ENCODE data around the gene UPP2. TPM values are rescaled to one million over a fixed set of nuclear protein-coding genes. Genes with fewer than 3 reads are reported as not detected.

UPP2 gene
- total RNA-seq, 1 experiment from 2014 or later: not detected

- Histone ChIP-seq H3K79me1 (ENCODE audit: insufficient read depth, low read depth, low read length, poor library complexity, severe bottlenecking) (no peaks in the 10 kb centered on the region), H2AFZ (ENCODE audit: low read length) (no peak overlapping the region), H3T11ph (ENCODE audit: low read length) (no peak overlapping the region), H2BK20ac (ENCODE audit: low read depth, low read length, poor library complexity, severe bottlenecking) (no peak overlapping the region), H3K4me2 (ENCODE audit: insufficient read depth, insufficient read length, low read length) (no peak overlapping the region), H3K56ac (ENCODE audit: insufficient read length, low read depth, low read length) (no peak overlapping the region), H3K18ac (ENCODE audit: insufficient read length, low read depth, low read length) (no peak overlapping the region), H3K79me2 (ENCODE audit: insufficient read depth, low read length) (no peaks in the 10 kb centered on the region), H2BK12ac (ENCODE audit: insufficient read length, low read depth, low read length) (no peak overlapping the region), H2BK120ac (ENCODE audit: low read depth, low read length, poor library complexity, severe bottlenecking) (no peak overlapping the region), H3K9me3 (ENCODE audit: control insufficient read depth, low read depth, low read length) (no peaks in the 10 kb centered on the region), H3K4ac (ENCODE audit: low read depth, low read length) (no peak overlapping the region), H2BK5ac (ENCODE audit: insufficient read length, low read length) (no peak overlapping the region), H4K20me1 (ENCODE audit: control insufficient read depth, insufficient read depth, insufficient read length) (no peaks in the 10 kb centered on the region), H2BK15ac (ENCODE audit: low read depth, low read length) (no peak overlapping the region), H4K91ac (ENCODE audit: insufficient read length, low read depth, low read length) (no peak overlapping the region), H3K4me1 (ENCODE audit: insufficient read depth, low read length) (no peaks in the 10 kb centered on the region), H4K5ac (ENCODE audit: insufficient read length, low read depth, low read length) (no peak overlapping the region), H4K8ac (replicated peaks; ENCODE audit: insufficient read length, low read depth, low read length) (no peak overlapping the region), H3K27me3 (ENCODE audit: insufficient read depth, low read length) (no peaks in the 10 kb centered on the region), H3K14ac (ENCODE audit: insufficient read depth, low read length) (no peak overlapping the region), H3K9ac (ENCODE audit: extremely low read depth, insufficient read length, low read length) (no peak overlapping the region), H3K27ac (ENCODE audit: insufficient read length, low read depth, low read length) (no peak overlapping the region), H2AK5ac (ENCODE audit: insufficient read length, low read length) (no peak overlapping the region), H3K23me2 (ENCODE audit: insufficient read length, low read depth, low read length, poor library complexity, severe bottlenecking) (no peaks in the 10 kb centered on the region), H3K23ac (ENCODE audit: insufficient read length, low read depth, low read length) (no peak overlapping the region)
- Mint-ChIP-seq H3K4me3 (no peak overlapping the region), H3K36me3 (ENCODE audit: insufficient read depth in 1 of 3, low read depth in 3 of 3) (peaks cover 0 to 3% (median 0%) of the 10 kb centered on the region in 3 experiments; a peak in 1 of 7 replicates), H3K9me3 (no peaks in the 10 kb centered on the region; a peak in 1 of 5 replicates), H3K4me1 (no peaks in the 10 kb centered on the region), H3K27me3 (ENCODE audit: low read depth) (peaks cover 1% of the 10 kb centered on the region; the same call in 1 of the 2 replicates), H3K27ac (no peak overlapping the region)
- DNase-seq: no peak
- no CpG with 5 or more reads among the region's 5 CpGs for WGBS (ENCODE audit: extremely low coverage, insufficient read length, low lambda C conversion rate)
- no peak for TF ChIP-seq CTCF (conservative IDR thresholded peaks at IDR 0.05)
Measured at GRCh38 chr2:158060835-158061435, 40.7 kb upstream of the UPP2 start.
